NCI-H82 treated with DMSO at 0.1 percent for 48 hours (cell line): ENCODE data around the gene NCCRP1.

Source experiments
- DNase-seq: peaks from one replicate; lab custom pipeline; 2025; ENCODE audit not compliant: unreplicated experiment; lab: John Stamatoyannopoulos, UW

Gene NCCRP1

GRCh38 chr19:39196860-39197562 is at the start of gene NCCRP1:
Gene NCCRP1 (plus strand): TSS chr19:39196964. CDS start chr19:39196983, 19 bp downstream.
- DNase-seq = no peak

GRCh38 chr19:39147480-39147879 is 49.3 kb upstream of the NCCRP1 start:
- no peak for DNase-seq

DNA sequence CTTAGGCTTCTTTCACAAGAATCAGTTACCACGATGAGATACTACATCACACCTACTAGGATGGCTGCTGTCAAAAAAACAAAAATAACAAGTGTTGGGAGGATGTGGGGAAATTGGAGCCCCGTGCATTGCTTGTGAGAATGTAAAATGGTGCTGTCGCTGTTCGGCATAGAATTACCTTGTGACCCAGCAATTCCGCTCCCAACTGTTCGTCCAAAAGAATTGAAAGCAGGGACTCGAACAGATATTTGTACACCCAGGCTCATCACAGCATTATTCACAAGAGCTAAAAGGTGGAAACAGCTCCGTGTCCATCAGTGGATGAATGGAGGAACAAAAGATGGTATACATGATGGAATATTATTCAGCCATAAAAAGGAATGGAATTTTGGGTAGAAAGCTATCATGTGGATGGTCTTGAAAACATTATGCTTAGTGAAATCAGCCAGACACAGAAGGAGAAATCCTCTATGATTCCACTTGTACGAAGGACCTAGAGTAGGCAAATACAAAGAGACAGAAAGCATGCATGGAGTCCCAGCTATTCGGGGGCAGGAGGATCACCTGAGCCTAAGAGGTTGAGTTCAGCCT is 47.7 kb upstream of the NCCRP1 start:
- DNase-seq = no peak

- no peak for DNase-seq
Observed at GRCh38 chr19:39150235-39150634, 46.5 kb upstream of the NCCRP1 start.

GRCh38 chr19:39150807-39151600 is 45.8 kb upstream of the NCCRP1 start:
- DNase-seq = peak; percentile 9

- DNase-seq = no peak
Observed at GRCh38 chr19:39152066-39152465, 44.7 kb upstream of the NCCRP1 start.

- no peak for DNase-seq
Observed at GRCh38 chr19:39154100-39154628, 42.6 kb upstream of the NCCRP1 start.

DNA sequence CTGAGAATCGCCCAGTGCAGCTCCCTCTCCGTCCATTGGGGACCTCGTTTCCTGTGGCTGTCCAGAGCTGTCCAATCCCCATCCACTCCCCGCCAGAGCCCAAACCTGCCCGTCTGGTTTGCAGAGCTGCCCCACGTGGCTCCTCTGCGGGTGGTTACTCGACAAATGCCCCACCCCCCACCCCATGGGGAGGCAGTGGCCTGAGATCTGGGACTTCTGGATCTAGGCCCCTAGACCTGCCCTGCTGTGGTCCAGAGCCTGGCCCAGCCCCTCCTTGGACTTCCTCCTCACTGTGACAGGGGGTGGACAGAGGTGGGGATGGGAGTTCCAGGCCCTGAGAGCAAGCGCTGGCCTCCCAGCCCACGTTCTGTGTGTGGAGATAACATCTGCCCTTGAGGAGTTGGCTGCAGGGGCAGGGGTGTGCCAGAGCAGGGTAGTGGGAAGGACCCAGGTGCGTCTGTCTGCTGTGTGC is 42.1 kb upstream of the NCCRP1 start:
- DNase-seq = no peak

DNA sequence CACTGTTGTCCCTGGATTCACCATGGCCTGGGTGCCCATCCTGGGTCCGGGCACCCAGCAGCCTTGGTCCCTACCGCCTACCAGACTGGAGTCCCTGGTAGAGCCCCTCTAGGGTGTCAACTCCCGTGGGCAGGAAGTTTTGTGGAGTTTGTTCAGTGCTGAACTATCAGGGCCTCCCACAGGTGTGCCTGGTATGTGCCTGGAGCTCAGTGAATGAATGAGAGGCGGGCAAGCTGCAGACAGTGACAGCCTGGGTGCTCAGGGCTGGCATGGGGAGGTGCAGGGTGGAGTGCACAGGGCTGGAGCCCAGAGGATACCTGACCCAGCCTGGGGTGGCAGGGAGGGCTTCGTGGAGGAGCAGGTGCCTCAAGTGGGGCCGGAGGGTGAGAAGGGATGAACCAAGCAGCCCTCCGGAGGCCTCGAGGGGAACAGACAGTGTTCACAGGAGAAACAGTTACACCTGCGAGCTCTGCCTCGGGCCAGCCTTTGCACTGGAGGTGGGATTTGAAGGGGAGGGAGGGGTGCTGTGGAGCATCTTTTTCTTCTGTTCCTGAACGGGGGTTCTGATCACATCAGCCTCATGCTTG is 41.6 kb upstream of the NCCRP1 start:
- DNase-seq = no peak

- DNase-seq = no peak
Observed at GRCh38 chr19:39155741-39156140, 41.0 kb upstream of the NCCRP1 start.

GRCh38 chr19:39156326-39157230 is 40.2 kb upstream of the NCCRP1 start:
- DNase-seq = no peak

DNA sequence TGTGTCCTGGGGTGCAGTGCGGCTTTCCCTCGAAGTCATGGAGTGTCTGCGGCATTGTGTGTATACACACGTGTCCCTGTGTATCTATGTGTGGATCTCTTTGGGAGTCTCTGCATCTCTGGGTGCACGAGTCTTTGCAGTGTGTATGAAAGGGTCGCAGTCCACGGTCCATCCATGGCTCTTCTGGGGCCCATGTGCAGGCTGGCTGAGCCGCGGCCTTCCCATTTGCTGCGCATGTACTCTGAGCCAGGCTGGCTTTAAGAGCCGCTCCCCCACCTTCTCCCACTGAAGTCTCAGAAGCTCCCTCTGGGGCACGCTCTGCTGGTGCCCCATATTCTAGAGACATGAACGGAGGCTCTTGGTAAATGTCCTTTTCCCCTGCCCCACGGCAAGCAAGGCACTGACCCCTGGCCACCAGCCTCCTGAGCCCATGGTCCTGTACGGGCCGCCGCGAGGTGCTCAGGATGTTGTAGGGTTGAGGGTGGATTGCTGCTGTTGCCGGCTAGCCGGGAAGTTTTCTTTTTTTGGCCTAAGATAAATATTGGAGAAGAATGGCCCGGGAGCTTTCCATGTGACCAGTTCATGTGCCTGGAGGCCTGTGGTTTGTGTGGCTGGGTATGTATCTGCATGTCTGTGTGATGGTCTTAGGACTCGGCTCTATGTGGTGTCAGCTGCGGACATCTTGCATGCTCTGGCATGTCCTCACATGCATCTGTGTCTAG is 39.3 kb upstream of the NCCRP1 start:
- DNase-seq = no peak

DNA sequence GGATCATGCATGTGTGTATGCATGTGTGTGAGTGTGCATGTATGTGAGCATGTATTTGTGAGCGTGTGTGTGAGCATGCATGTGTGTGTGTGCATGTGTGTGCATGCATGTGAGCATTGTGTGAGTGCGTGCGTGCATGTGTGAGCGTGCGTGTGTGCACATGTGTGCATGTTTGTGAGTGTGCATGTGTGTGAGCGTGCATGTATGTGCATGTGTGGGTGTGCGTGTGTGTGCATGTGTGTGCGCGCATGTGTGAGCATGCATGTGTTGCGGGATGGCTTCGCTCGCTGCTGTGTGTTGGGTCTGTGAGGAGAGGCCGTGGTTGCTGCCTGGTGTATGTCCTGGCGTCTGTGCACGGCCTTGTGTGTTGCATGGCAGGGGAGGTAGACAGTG is 38.8 kb upstream of the NCCRP1 start:
- no peak for DNase-seq

DNA sequence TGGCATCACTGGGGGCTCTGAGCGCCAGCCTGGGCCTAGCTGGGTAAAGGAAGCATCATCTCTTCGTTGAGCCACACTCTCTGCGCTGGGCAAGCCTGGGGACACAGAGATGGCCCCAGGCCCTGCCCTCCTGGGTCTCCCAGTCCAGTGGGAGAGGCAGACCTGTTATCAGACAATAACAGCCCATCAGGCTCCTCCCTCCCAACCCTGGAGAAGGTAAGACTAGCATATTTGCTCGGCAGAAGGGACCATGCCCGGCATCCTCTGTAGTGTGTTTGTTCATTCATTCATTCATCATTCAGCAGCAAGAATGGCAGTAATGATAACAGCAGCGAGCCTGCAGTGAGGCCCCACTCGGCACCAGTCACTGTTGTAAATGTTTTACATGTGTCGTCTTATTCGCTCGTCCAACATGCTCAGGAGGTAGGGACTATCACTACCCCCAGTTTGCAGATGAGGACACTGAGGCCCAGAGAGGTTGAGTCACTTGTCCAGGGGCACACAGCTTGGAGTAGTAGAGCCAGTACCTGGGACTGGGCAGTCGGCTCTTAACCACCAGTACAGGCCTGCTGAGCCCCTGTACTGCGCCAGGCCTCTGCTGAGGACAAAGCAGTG is 38.0 kb upstream of the NCCRP1 start:
- DNase-seq = no peak

- no peak for DNase-seq
Observed at GRCh38 chr19:39160523-39160861, 36.3 kb upstream of the NCCRP1 start.

- DNase-seq = no peak
Observed at GRCh38 chr19:39160889-39161672, 35.7 kb upstream of the NCCRP1 start.

DNA sequence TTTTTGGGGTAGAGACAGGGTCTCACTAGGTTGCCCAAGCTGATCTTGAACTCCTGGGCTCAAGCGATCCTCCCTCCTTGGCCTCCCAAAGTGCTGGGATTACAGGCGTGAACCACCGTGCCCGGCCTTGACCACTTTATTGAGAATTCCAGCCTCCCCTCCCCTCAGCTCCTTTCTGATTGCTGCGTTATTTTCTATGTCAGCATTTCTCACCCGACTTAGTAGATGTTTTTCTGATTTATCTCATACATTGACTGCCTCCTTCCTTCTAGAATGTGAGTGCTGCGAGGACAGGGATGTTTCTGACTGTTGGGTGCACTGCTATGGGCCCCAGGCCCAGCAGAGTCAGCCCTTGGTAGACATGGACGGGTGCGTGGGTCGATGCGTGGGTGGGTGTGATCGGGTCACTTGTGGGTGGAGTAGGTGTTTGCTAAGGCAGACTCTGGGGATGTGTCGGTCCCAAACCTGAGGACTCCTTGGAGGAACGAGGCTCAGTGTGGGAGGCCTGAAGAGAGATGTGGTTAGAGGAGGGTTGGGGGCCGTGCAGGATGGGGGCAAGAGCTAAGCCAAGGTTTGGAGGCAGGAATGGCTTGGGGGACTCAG is 34.2 kb upstream of the NCCRP1 start:
- no peak for DNase-seq

DNA sequence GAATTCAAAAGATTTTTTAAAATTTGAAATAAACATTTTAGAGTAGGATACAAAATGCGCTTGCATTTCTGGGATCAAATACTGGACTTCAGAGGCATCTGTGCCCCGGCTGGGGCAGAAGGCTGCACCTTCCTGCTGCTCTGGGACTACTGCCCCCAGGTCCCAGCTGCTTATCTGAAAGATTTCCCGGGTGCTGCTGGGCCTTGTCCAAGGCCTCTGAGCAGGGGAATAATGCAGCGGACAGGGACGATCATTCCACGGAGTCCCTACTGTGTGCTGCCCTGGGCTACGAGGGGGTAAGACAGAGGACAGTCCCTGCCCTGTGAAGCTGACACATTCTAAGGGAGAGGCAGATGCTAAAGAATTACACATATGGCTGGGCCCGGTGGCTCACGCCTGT is 33.1 kb upstream of the NCCRP1 start:
- DNase-seq = no peak
